ENCODE results near the gene MMADHC. TPM values are rescaled to one million over a fixed set of nuclear protein-coding genes. Genes with fewer than 3 reads are reported as not detected.

Gene MMADHC
- total RNA-seq, 1 experiment from 2014 or later, result 130 TPM

DNA sequence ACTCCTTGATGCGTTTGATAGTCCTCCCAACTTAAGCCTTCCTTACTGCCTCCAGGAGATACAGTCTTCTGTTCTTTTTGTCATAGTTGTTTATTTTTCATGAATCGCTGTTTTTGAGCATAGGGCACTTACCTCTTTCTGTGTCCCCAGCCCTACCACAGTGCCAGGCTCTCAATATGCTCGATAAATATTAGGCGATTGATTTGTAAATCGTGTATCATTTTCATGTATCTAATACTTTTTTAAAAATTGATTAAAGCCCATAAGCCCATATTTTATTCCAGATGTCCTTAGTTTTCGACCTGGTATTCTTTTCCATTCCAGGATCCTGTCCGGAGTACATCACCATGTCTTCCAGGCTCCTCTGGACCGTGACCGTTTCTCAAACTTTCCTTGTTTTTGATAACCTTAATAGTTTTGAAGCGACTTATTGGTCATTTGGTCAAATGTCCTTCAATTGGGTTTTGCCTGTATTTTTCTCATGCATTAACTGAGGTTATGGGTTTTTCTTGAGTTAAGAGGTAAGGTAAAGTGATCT, 444 bp upstream of the MMADHC start:
- POLR2A ChIA-PET (ENCODE audit: unreplicated experiment), result no interaction called here
- intact Hi-C loops (cut with micrococcal nuclease), result loop anchor here (10.0 kb wide), 1 partner anchor 1847 kb away; no protein-coding TSS in a partner anchor
- TSS peak; percentile 79 for BruUV-seq (replicated peaks)

DNA sequence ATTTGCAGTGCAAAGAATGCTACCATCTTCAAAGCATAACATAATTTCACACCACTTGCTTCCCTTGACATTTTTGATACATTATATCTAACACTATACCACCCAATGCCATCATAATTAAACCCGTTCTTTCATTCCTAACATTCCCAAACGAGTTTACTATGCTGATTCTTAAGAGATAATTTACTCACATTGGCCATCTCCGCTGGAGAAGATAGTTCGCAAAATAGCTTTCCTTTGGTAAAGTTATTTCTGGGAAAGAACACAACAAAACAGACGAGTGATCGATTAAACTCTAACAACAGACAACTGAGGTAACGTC, 716 bp downstream of the MMADHC start:
- Histone ChIP-seq H3K9me3 (ENCODE audit: low read length) (no peaks in the 10 kb centered on the region), H3K27ac (ENCODE audit: low read length) (peak overlapping the region; percentile 84), H3K36me3 (ENCODE audit: low read depth, low read length) (peaks cover 25% of the 10 kb centered on the region), H3K4me1 (ENCODE audit: insufficient read depth, low read length) (peaks cover 24% of the 10 kb centered on the region), H3K4me3 (ENCODE audit: low read length) (peak overlapping the region; percentile 88), H3F3A (ENCODE audit: low read length, unreplicated experiment) (no peaks in the 10 kb centered on the region), H3K27me3 (ENCODE audit: low read length) (no peaks in the 10 kb centered on the region), H2AFZ (ENCODE audit: low read length) (peak overlapping the region; percentile 83), H3K9ac (ENCODE audit: low read length) (peak overlapping the region; percentile 93), H3K9me2 (replicated peaks; ENCODE audit: low read length) (no peaks in the 10 kb centered on the region), H4K20me1 (ENCODE audit: low read length) (peaks cover 10% of the 10 kb centered on the region), H3K4me2 (ENCODE audit: low read length) (peak overlapping the region; percentile 94), H3K79me2 (ENCODE audit: low read length) (peaks cover 54% of the 10 kb centered on the region)
- DNase-seq, result no peak
- ATAC-seq, result no peak
- no TSS peak for BruUV-seq (replicated peaks)
- intact Hi-C loops (cut with micrococcal nuclease), result loop anchor here (10.0 kb wide), 1 partner anchor 1848 kb away; no protein-coding TSS in a partner anchor
- no peak for TF ChIP-seq EZH2 (IDR thresholded peaks at IDR 0.05; ENCODE audit: low read length, unreplicated experiment)
- TF ChIP-seq, protein P1, sequence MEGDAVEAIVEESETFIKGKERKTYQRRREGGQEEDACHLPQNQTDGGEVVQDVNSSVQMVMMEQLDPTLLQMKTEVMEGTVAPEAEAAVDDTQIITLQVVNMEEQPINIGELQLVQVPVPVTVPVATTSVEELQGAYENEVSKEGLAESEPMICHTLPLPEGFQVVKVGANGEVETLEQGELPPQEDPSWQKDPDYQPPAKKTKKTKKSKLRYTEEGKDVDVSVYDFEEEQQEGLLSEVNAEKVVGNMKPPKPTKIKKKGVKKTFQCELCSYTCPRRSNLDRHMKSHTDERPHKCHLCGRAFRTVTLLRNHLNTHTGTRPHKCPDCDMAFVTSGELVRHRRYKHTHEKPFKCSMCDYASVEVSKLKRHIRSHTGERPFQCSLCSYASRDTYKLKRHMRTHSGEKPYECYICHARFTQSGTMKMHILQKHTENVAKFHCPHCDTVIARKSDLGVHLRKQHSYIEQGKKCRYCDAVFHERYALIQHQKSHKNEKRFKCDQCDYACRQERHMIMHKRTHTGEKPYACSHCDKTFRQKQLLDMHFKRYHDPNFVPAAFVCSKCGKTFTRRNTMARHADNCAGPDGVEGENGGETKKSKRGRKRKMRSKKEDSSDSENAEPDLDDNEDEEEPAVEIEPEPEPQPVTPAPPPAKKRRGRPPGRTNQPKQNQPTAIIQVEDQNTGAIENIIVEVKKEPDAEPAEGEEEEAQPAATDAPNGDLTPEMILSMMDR (conservative IDR thresholded peaks at IDR 0.05; ENCODE audit: low read depth, low read length), result no peak
- no peak for TF ChIP-seq EZH2phosphoT487 (IDR thresholded peaks at IDR 0.05; ENCODE audit: borderline replicate concordance, low read length)
- POLR2A ChIA-PET (ENCODE audit: unreplicated experiment), result interaction anchor here (0.5 to 0.6 kb wide), 2 partner anchors 892 to 1784 kb away, joined by 5 to 6 read pairs; no protein-coding TSS in a partner anchor
- CTCF ChIA-PET, result interaction anchor here (1.0 kb wide), 1 partner anchor 13 kb away, joined by 5 read pairs; no protein-coding TSS in a partner anchor

More for the DNA sequence above, 444 bp upstream of the MMADHC start:
- no peaks in the 10 kb centered on the region for H3K9me3 ChIP-seq (ENCODE audit: low read length)
- peaks cover 10% of the 10 kb centered on the region for H4K20me1 ChIP-seq (ENCODE audit: low read length)
- peak overlapping the region; percentile 93 for H3K9ac ChIP-seq (ENCODE audit: low read length)
- H3K9me2 ChIP-seq (replicated peaks; ENCODE audit: low read length), result no peaks in the 10 kb centered on the region
- CTCF ChIA-PET, result interaction anchor here (1.0 kb wide), 1 partner anchor 14 kb away, joined by 5 read pairs; no protein-coding TSS in a partner anchor
- ATAC-seq (peak; percentile 25), DNase-seq (no peak)
- H3F3A ChIP-seq (ENCODE audit: low read length, unreplicated experiment), result no peaks in the 10 kb centered on the region
- peaks cover 45% of the 10 kb centered on the region for H3K79me2 ChIP-seq (ENCODE audit: low read length)
- H3K4me2 ChIP-seq (ENCODE audit: low read length), result peak overlapping the region; percentile 94
- peaks cover 20% of the 10 kb centered on the region for H3K36me3 ChIP-seq (ENCODE audit: low read depth, low read length)
- peaks cover 24% of the 10 kb centered on the region for H3K4me1 ChIP-seq (ENCODE audit: insufficient read depth, low read length)
- H3K4me3 ChIP-seq (ENCODE audit: low read length), result peak overlapping the region; percentile 88
- no peaks in the 10 kb centered on the region for H3K27me3 ChIP-seq (ENCODE audit: low read length)
- H3K27ac ChIP-seq (ENCODE audit: low read length), result no peak overlapping the region
- H2AFZ ChIP-seq (ENCODE audit: low read length), result peak overlapping the region; percentile 83
- TF ChIP-seq, protein P1 (conservative IDR thresholded peaks at IDR 0.05; ENCODE audit: low read depth, low read length), result no peak
- TF ChIP-seq EZH2 (IDR thresholded peaks at IDR 0.05; ENCODE audit: low read length, unreplicated experiment), result no peak

DNA sequence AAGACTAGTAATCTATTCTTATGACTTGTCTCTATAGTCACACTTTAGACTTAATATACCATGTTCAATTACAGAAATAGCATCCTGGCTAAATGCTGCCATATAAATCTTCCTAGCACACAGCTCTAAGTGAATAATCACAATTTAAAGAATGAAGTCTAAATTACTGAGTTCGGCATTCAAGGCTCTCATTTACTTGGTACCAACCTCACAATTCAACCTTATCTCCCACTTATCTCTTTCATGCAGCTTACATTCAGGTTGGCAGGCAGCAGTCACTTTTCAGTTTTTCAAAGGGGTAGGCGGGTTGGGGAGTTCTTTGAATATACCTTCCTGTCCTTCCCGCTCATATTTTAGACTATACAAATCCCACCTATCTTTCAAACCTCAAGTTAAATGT, 1.5 kb downstream of the MMADHC start:
- Histone ChIP-seq H3K9me2 (replicated peaks; ENCODE audit: low read length) (no peaks in the 10 kb centered on the region), H3K27me3 (ENCODE audit: low read length) (no peaks in the 10 kb centered on the region), H3F3A (ENCODE audit: low read length, unreplicated experiment) (no peaks in the 10 kb centered on the region), H3K27ac (ENCODE audit: low read length) (no peak overlapping the region), H3K4me1 (ENCODE audit: insufficient read depth, low read length) (peaks cover 24% of the 10 kb centered on the region), H4K20me1 (ENCODE audit: low read length) (peaks cover 10% of the 10 kb centered on the region), H3K4me2 (ENCODE audit: low read length) (peak overlapping the region; percentile 94), H3K9ac (ENCODE audit: low read length) (peak overlapping the region; percentile 93), H2AFZ (ENCODE audit: low read length) (no peak overlapping the region), H3K36me3 (ENCODE audit: low read depth, low read length) (peaks cover 33% of the 10 kb centered on the region), H3K4me3 (ENCODE audit: low read length) (peak overlapping the region; percentile 88), H3K9me3 (ENCODE audit: low read length) (no peaks in the 10 kb centered on the region), H3K79me2 (ENCODE audit: low read length) (peaks cover 61% of the 10 kb centered on the region)
- intact Hi-C loops (cut with micrococcal nuclease), result loop anchor here (10.0 kb wide), 1 partner anchor 1849 kb away; no protein-coding TSS in a partner anchor
- ATAC-seq, result no peak
- no peak for DNase-seq
- ChIA-PET CTCF (no interaction called here), POLR2A (ENCODE audit: unreplicated experiment) (interaction anchor here (0.5 to 0.6 kb wide), 3 partner anchors 893 to 1223 kb away, joined by 3 to 7 read pairs (median 6); no protein-coding TSS in a partner anchor)
- no TSS peak for BruUV-seq (replicated peaks)
- TF ChIP-seq EZH2phosphoT487 (IDR thresholded peaks at IDR 0.05; ENCODE audit: borderline replicate concordance, low read length), result no peak
- TF ChIP-seq, protein P1 (conservative IDR thresholded peaks at IDR 0.05; ENCODE audit: low read depth, low read length), result no peak
- no peak for TF ChIP-seq EZH2 (IDR thresholded peaks at IDR 0.05; ENCODE audit: low read length, unreplicated experiment)
